ENCODE measurements around the gene CCNB1. TPM values are rescaled to one million over a fixed set of nuclear protein-coding genes. Genes with fewer than 3 reads are reported as not detected.

CCNB1 gene
- total RNA-seq, 1 experiment from 2014 or later, result 262 TPM

DNA sequence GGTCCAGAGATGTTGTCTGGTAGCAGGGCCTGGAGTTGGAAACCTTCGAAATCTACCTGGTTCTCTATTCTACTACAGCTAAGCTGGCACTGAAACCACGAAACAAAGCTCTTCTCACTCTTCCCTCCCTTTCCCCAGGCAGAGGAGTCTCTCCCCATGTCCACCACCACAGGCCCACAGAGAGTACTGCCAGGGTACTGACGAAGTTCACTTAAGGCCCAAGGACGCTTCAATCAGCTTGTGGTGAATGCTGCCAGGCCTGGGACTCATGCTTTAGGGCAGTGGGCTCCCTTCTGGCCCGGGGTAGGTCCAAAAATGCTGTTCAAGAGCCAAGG lies 17.3 kb upstream of the CCNB1 start:
- no peaks in the 10 kb centered on the region for H3K4me1 ChIP-seq (ENCODE audit: control insufficient read depth, insufficient read depth, low read length)

DNA sequence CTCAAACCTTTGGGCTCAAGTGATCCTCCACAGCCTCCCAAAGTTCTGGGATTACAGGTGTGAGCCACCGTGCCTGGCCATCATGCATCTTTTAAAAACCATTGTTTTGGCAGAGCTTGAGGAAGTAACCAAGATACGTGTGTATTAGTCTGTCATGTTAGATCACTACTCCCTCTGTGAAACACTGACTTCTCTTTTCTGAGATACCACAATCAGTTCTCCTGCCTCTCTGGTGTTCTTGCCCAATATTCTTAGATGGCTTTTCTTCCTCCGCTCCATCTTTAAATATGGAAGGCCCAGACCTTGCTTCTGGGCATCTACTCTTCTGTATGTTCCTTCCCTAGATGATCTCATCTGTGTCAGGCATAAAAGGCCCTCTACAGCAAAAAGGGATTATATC lies 14.2 kb upstream of the CCNB1 start:
- no peaks in the 10 kb centered on the region for H3K9me3 ChIP-seq (ENCODE audit: control insufficient read depth, insufficient read depth, low read depth, low read length)
- TF ChIP-seq SIN3A (IDR thresholded peaks at IDR 0.05; ENCODE audit: borderline replicate concordance, insufficient read depth, low read depth, low read length) (no peak), TCF7L2 (IDR thresholded peaks at IDR 0.05; ENCODE audit: low read depth, low read length) (no peak), POLR2AphosphoS5 (IDR thresholded peaks at IDR 0.05; ENCODE audit: low read depth, low read length) (no peak)
- TF ChIP-seq, protein P1, sequence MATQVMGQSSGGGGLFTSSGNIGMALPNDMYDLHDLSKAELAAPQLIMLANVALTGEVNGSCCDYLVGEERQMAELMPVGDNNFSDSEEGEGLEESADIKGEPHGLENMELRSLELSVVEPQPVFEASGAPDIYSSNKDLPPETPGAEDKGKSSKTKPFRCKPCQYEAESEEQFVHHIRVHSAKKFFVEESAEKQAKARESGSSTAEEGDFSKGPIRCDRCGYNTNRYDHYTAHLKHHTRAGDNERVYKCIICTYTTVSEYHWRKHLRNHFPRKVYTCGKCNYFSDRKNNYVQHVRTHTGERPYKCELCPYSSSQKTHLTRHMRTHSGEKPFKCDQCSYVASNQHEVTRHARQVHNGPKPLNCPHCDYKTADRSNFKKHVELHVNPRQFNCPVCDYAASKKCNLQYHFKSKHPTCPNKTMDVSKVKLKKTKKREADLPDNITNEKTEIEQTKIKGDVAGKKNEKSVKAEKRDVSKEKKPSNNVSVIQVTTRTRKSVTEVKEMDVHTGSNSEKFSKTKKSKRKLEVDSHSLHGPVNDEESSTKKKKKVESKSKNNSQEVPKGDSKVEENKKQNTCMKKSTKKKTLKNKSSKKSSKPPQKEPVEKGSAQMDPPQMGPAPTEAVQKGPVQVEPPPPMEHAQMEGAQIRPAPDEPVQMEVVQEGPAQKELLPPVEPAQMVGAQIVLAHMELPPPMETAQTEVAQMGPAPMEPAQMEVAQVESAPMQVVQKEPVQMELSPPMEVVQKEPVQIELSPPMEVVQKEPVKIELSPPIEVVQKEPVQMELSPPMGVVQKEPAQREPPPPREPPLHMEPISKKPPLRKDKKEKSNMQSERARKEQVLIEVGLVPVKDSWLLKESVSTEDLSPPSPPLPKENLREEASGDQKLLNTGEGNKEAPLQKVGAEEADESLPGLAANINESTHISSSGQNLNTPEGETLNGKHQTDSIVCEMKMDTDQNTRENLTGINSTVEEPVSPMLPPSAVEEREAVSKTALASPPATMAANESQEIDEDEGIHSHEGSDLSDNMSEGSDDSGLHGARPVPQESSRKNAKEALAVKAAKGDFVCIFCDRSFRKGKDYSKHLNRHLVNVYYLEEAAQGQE (IDR thresholded peaks at IDR 0.05; ENCODE audit: insufficient read depth in 1 of 2, low read depth in 2 of 2, low read length in 1 of 2), result no peak
- TF ChIP-seq, protein P2, sequence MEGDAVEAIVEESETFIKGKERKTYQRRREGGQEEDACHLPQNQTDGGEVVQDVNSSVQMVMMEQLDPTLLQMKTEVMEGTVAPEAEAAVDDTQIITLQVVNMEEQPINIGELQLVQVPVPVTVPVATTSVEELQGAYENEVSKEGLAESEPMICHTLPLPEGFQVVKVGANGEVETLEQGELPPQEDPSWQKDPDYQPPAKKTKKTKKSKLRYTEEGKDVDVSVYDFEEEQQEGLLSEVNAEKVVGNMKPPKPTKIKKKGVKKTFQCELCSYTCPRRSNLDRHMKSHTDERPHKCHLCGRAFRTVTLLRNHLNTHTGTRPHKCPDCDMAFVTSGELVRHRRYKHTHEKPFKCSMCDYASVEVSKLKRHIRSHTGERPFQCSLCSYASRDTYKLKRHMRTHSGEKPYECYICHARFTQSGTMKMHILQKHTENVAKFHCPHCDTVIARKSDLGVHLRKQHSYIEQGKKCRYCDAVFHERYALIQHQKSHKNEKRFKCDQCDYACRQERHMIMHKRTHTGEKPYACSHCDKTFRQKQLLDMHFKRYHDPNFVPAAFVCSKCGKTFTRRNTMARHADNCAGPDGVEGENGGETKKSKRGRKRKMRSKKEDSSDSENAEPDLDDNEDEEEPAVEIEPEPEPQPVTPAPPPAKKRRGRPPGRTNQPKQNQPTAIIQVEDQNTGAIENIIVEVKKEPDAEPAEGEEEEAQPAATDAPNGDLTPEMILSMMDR (IDR thresholded peaks at IDR 0.05), result no peak
- ATAC-seq, result no peak
- no peak for DNase-seq (ENCODE audit: low read depth, low spot score)
- no peaks in the 10 kb centered on the region for H3K4me1 ChIP-seq (ENCODE audit: control insufficient read depth, insufficient read depth, low read length)
- no peak overlapping the region for H3K27ac ChIP-seq (ENCODE audit: low read length)
- no peaks in the 10 kb centered on the region for H3K27me3 ChIP-seq (ENCODE audit: control insufficient read depth, insufficient read depth, low read length)
- H3K36me3 ChIP-seq (ENCODE audit: control insufficient read depth, insufficient read depth, low read length), result no peaks in the 10 kb centered on the region
- POLR2A ChIA-PET, result interaction anchor here (0.7 kb wide), 1 partner anchor 31 kb away, joined by 5 read pairs; no protein-coding TSS in a partner anchor
- intact Hi-C loops (cut with micrococcal nuclease; ENCODE audit: unreplicated experiment), result no loop called here
- in situ Hi-C loops (cut with HindIII; ENCODE audit: low pct_unique_long_range_greater_than_20kb, low sequenced_read_pairs), result no loop called here
- no TSS peak for BruUV-seq (replicated peaks)
- no peak overlapping the region for H3K4me3 ChIP-seq (ENCODE audit: low read depth in 2 of 2, low read length in 2 of 2)
- CTCF ChIA-PET, result no interaction called here

More for the DNA sequence above, 17.3 kb upstream of the CCNB1 start:
- H3K9me3 ChIP-seq (ENCODE audit: control insufficient read depth, insufficient read depth, low read depth, low read length), result no peaks in the 10 kb centered on the region
- TF ChIP-seq, protein P2 (IDR thresholded peaks at IDR 0.05), result no peak
- TF ChIP-seq TCF7L2 (IDR thresholded peaks at IDR 0.05; ENCODE audit: low read depth, low read length) (no peak), POLR2AphosphoS5 (IDR thresholded peaks at IDR 0.05; ENCODE audit: low read depth, low read length) (no peak), SIN3A (IDR thresholded peaks at IDR 0.05; ENCODE audit: borderline replicate concordance, insufficient read depth, low read depth, low read length) (no peak)
- TF ChIP-seq, protein P1 (IDR thresholded peaks at IDR 0.05; ENCODE audit: insufficient read depth in 1 of 2, low read depth in 2 of 2, low read length in 1 of 2), result no peak
- DNase-seq (ENCODE audit: low read depth, low spot score) (no peak), ATAC-seq (no peak; the same call in 1 of the 2 replicates)
- CTCF ChIA-PET, result no interaction called here
- no peaks in the 10 kb centered on the region for H3K36me3 ChIP-seq (ENCODE audit: control insufficient read depth, insufficient read depth, low read length)
- no peaks in the 10 kb centered on the region for H3K27me3 ChIP-seq (ENCODE audit: control insufficient read depth, insufficient read depth, low read length)
- POLR2A ChIA-PET, result no interaction called here
- H3K4me3 ChIP-seq (ENCODE audit: low read depth in 2 of 2, low read length in 2 of 2), result no peak overlapping the region
- BruUV-seq (replicated peaks), result no TSS peak
- in situ Hi-C loops (cut with HindIII; ENCODE audit: low pct_unique_long_range_greater_than_20kb, low sequenced_read_pairs) (no loop called here), intact Hi-C loops (cut with micrococcal nuclease; ENCODE audit: unreplicated experiment) (no loop called here)
- H3K27ac ChIP-seq (ENCODE audit: low read length), result no peak overlapping the region
